ENCODE measurements around the gene CATSPERZ. TPM values are rescaled to one million over a fixed set of nuclear protein-coding genes. Genes with fewer than 3 reads are reported as not detected.
A peak's percentile ranks its signal among the peaks of the same experiment; 100 is the strongest.

Gene CATSPERZ
- total and polyA plus RNA-seq, 2 of the 13 experiments (the other 11 are each of a cell fraction or from before 2014, with no cell fraction given), result 0.22 to 0.48 TPM

DNA sequence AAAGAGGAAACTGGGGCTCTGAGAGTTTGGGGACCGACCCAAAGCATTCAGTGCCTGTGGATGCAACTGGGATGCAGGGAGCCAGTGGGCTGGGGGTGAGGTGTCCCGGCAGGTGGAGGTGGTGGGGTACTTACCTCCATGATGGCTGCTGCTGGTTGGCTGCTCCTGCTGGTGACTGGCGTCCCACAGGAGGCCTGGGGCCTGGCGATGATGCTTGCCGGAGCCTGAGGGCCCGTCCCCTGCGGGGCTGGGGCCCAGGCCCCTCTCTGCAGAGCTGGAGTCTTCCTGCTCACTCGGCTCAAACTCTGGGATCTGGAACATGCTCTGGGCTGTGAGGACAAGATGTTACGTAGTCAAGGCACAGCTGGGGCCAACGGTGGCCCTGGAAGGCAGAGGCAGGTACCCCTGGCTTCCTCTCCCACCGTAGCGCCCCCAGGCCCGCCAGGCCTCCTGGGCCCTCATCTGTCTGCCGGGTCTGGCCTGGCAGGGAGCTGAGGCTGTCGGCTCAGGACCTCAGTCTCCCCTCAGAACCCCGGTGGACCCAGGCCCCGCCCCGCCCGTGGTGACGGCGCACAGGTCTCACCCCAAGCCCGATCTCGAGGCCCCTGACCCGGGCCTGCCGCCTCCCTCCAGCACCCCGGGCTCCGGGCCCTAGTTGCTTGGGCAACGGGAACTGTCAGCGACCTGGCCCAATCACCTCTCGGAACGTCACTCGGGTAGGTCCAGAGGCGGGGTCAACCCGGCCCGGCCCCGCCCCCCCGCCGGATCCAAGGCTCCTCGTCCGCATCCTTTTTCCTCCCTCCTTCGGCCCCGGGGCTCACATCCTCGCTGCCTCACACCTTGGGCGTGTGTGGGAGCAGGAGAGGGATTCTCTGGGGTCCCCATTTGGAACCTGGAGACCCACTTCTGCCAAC, 15.9 kb upstream of the CATSPERZ start, which contains the start of gene BAD (continued):
- TF ChIP-seq TP53 (CRISPR knock-in tag; conservative IDR thresholded peaks at IDR 0.05) (no peak), IRF1 (CRISPR knock-in tag; IDR thresholded peaks at IDR 0.05; ENCODE audit: low read depth) (no peak), ZUFSP (CRISPR knock-in tag; IDR thresholded peaks at IDR 0.05; ENCODE audit: borderline replicate concordance) (no peak), TOE1 (CRISPR knock-in tag; IDR thresholded peaks at IDR 0.05) (no peak), SAP130 (CRISPR knock-in tag; IDR thresholded peaks at IDR 0.05; ENCODE audit: low read depth) (peak; percentile 68), ZNF792 (CRISPR knock-in tag; IDR thresholded peaks at IDR 0.05) (0 out of 2 replicates have a peak, but pooled peaks have one; percentile 16), ZEB1 (IDR thresholded peaks at IDR 0.05; ENCODE audit: insufficient replicate concordance, low read depth) (no peak), TBP (CRISPR knock-in tag; IDR thresholded peaks at IDR 0.05) (no peak), NR2C2 (CRISPR knock-in tag; IDR thresholded peaks at IDR 0.05; ENCODE audit: borderline replicate concordance) (no peak), SMAD9 (CRISPR knock-in tag; IDR thresholded peaks at IDR 0.05) (no peak), ZFP1 (CRISPR knock-in tag; IDR thresholded peaks at IDR 0.05) (no peak), BCLAF1 (IDR thresholded peaks at IDR 0.05) (no peak), ZSCAN21 (CRISPR knock-in tag; IDR thresholded peaks at IDR 0.05; ENCODE audit: borderline replicate concordance) (no peak; the same call in 1 of the 2 replicates)
- TF ChIP-seq, protein P1, sequence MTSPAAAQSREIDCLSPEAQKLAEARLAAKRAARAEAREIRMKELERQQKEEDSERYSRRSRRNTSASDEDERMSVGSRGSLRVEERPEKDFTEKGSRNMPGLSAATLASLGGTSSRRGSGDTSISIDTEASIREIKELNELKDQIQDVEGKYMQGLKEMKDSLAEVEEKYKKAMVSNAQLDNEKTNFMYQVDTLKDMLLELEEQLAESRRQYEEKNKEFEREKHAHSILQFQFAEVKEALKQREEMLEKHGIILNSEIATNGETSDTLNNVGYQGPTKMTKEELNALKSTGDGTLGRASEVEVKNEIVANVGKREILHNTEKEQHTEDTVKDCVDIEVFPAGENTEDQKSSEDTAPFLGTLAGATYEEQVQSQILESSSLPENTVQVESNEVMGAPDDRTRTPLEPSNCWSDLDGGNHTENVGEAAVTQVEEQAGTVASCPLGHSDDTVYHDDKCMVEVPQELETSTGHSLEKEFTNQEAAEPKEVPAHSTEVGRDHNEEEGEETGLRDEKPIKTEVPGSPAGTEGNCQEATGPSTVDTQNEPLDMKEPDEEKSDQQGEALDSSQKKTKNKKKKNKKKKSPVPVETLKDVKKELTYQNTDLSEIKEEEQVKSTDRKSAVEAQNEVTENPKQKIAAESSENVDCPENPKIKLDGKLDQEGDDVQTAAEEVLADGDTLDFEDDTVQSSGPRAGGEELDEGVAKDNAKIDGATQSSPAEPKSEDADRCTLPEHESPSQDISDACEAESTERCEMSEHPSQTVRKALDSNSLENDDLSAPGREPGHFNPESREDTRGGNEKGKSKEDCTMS (CRISPR knock-in tag; conservative IDR thresholded peaks at IDR 0.05), result no peak
- TF ChIP-seq, protein P2, sequence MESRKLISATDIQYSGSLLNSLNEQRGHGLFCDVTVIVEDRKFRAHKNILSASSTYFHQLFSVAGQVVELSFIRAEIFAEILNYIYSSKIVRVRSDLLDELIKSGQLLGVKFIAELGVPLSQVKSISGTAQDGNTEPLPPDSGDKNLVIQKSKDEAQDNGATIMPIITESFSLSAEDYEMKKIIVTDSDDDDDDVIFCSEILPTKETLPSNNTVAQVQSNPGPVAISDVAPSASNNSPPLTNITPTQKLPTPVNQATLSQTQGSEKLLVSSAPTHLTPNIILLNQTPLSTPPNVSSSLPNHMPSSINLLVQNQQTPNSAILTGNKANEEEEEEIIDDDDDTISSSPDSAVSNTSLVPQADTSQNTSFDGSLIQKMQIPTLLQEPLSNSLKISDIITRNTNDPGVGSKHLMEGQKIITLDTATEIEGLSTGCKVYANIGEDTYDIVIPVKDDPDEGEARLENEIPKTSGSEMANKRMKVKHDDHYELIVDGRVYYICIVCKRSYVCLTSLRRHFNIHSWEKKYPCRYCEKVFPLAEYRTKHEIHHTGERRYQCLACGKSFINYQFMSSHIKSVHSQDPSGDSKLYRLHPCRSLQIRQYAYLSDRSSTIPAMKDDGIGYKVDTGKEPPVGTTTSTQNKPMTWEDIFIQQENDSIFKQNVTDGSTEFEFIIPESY (CRISPR knock-in tag; IDR thresholded peaks at IDR 0.05), result no peak
- TF ChIP-seq, protein P3, sequence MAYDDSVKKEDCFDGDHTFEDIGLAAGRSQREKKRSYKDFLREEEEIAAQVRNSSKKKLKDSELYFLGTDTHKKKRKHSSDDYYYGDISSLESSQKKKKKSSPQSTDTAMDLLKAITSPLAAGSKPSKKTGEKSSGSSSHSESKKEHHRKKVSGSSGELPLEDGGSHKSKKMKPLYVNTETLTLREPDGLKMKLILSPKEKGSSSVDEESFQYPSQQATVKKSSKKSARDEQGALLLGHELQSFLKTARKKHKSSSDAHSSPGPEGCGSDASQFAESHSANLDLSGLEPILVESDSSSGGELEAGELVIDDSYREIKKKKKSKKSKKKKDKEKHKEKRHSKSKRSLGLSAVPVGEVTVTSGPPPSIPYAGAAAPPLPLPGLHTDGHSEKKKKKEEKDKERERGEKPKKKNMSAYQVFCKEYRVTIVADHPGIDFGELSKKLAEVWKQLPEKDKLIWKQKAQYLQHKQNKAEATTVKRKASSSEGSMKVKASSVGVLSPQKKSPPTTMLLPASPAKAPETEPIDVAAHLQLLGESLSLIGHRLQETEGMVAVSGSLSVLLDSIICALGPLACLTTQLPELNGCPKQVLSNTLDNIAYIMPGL (CRISPR knock-in tag; IDR thresholded peaks at IDR 0.05; ENCODE audit: borderline replicate concordance in 1 of 2, low read depth in 1 of 2), result 0 out of 4 replicates have a peak, but pooled peaks of 1 of the 2 experiments have one; percentile 30

Measured in HepG2 (cell line).